GM12878 (cell line): ENCODE measurements around the gene PCDHGA1. TPM values are rescaled to one million over a fixed set of nuclear protein-coding genes. Genes with fewer than 3 reads are reported as not detected.

ENCODE experiments used
- ATF2 ChIP-seq: IDR thresholded peaks from 2 replicates; pipeline ENCODE4 v1.6.1; 2012; ENCODE audit warnings: low read length, inconsistent platforms
- ATF7 ChIP-seq: fragments of 450-650 bp; IDR thresholded peaks from 2 replicates; pipeline ENCODE4 v1.6.1; 2016; ENCODE audit warnings: low read depth, mild to moderate bottlenecking
- BHLHE40 ChIP-seq, 2 experiments: fragments of 450-650 bp in 1 of 2; IDR thresholded peaks; 2 replicates each; pipeline ENCODE4 v1.6.1; 2011 to 2017; ENCODE audit warnings: low read depth in 2 of 2, borderline replicate concordance in 1 of 2, improper control_type of control experiment in 1 of 2, low read length in 1 of 2, mild to moderate bottlenecking in 1 of 2
- CHD2 ChIP-seq: IDR thresholded peaks from 2 replicates; pipeline ENCODE4 v1.6.1; 2011; ENCODE audit warnings: low read depth, low read length, improper control_type of control experiment, borderline replicate concordance
- EED ChIP-seq: sonication (generic); IDR thresholded peaks from 2 replicates; pipeline ENCODE4 v1.6.1; 2016; ENCODE audit warnings: antibody characterized with exemption, low read depth
- FOXK2 ChIP-seq: fragments of 450-650 bp; IDR thresholded peaks from 2 replicates; pipeline ENCODE4 v1.6.1; 2017; ENCODE audit warnings: mild to moderate bottlenecking, moderate library complexity
- FOXM1 ChIP-seq: IDR thresholded peaks from 2 replicates; pipeline ENCODE4 v1.6.1; 2012; ENCODE audit warnings: low read depth, mild to moderate bottlenecking, inconsistent platforms, low read length, moderate library complexity
- GATAD2B ChIP-seq: fragments of 450-650 bp; conservative IDR thresholded peaks from 2 replicates; pipeline ENCODE4 v1.6.1; 2017; ENCODE audit warnings: low read depth, mild to moderate bottlenecking, moderate library complexity
- KAT2A ChIP-seq: conservative IDR thresholded peaks from 2 replicates; pipeline ENCODE4 v1.6.1; 2011; ENCODE audit warnings: low read depth, low read length; ENCODE audit not compliant: control insufficient read depth
- LARP7 ChIP-seq: fragments of 450-650 bp; IDR thresholded peaks from 2 replicates; pipeline ENCODE4 v1.6.1; 2017; ENCODE audit warnings: mild to moderate bottlenecking
- MEF2B ChIP-seq: fragments of 450-650 bp; IDR thresholded peaks from 2 replicates; pipeline ENCODE4 v1.6.1; 2018; ENCODE audit warnings: mild to moderate bottlenecking, moderate library complexity; ENCODE audit not compliant: partially characterized antibody, poor library complexity, severe bottlenecking
- MXI1 ChIP-seq: fragments of 150-350 bp; IDR thresholded peaks from 2 replicates; pipeline ENCODE4 v1.6.1; 2011; ENCODE audit warnings: low read depth, mild to moderate bottlenecking, inconsistent platforms, low read length, improper control_type of control experiment
- MYB ChIP-seq: fragments of 150-350 bp; IDR thresholded peaks from 2 replicates; pipeline ENCODE4 v1.6.1; 2014; ENCODE audit warnings: mild to moderate bottlenecking, low read depth, low read length, borderline replicate concordance
- MYC ChIP-seq: IDR thresholded peaks from 2 replicates; pipeline ENCODE4 v1.6.1; 2011; ENCODE audit warnings: mild to moderate bottlenecking, low read length, moderate library complexity, inconsistent platforms; ENCODE audit not compliant: insufficient read depth, insufficient replicate concordance, insufficient read length, severe bottlenecking
- NFXL1 ChIP-seq: fragments of 450-650 bp; IDR thresholded peaks from 2 replicates; pipeline ENCODE4 v1.6.1; 2017; ENCODE audit warnings: antibody characterized with exemption, mild to moderate bottlenecking, borderline replicate concordance
- NFYB ChIP-seq: IDR thresholded peaks from 2 replicates; pipeline ENCODE4 v1.6.1; 2011; ENCODE audit warnings: low read depth, mild to moderate bottlenecking, low read length, improper control_type of control experiment, moderate library complexity; ENCODE audit not compliant: insufficient read depth
- NR2C2 ChIP-seq: IDR thresholded peaks from 2 replicates; pipeline ENCODE4 v1.6.1; 2011; ENCODE audit warnings: borderline replicate concordance, low read depth; ENCODE audit not compliant: control insufficient read depth, insufficient read length
- PML ChIP-seq: IDR thresholded peaks from 2 replicates; pipeline ENCODE4 v1.6.1; 2012; ENCODE audit warnings: low read length, inconsistent platforms
- RUNX3 ChIP-seq: IDR thresholded peaks from 2 replicates; pipeline ENCODE4 v1.6.1; 2012; ENCODE audit warnings: low read length, inconsistent platforms
- SIX5 ChIP-seq: IDR thresholded peaks from 2 replicates; pipeline ENCODE4 v1.6.1; 2011; ENCODE audit warnings: mild to moderate bottlenecking, low read depth, low read length, moderate library complexity; ENCODE audit not compliant: severe bottlenecking
- SKIL ChIP-seq: fragments of 450-650 bp; IDR thresholded peaks from 2 replicates; pipeline ENCODE4 v1.6.1; 2017; ENCODE audit warnings: mild to moderate bottlenecking, low read depth, inconsistent platforms; ENCODE audit not compliant: poor library complexity, severe bottlenecking
- SMC3 ChIP-seq: IDR thresholded peaks from 2 replicates; pipeline ENCODE4 v1.6.1; 2011; ENCODE audit warnings: low read length, improper control_type of control experiment, borderline replicate concordance
- TBL1XR1 ChIP-seq: IDR thresholded peaks from 2 replicates; pipeline ENCODE4 v1.6.1; 2012; ENCODE audit warnings: low read depth, low read length, improper control_type of control experiment
- USF2 ChIP-seq: IDR thresholded peaks from 2 replicates; pipeline ENCODE4 v1.6.1; 2011; ENCODE audit warnings: low read depth, low read length, improper control_type of control experiment, borderline replicate concordance
- ZBED1 ChIP-seq: IDR thresholded peaks from 2 replicates; pipeline ENCODE4 v1.6.1; 2016; ENCODE audit warnings: borderline replicate concordance
- polyA plus RNA-seq, 11 experiments: library from polyadenylated mRNA; depleted of rRNA in 4 of 11; unstranded in 6 of 11; stranded (reverse) in 5 of 11; fragments of >200 nt; fragmentation: Nextera tagmentation in 4 of 11; fragmentation: Illumina TruSeq in 1 of 11; extraction: Ambion mirVana in 4 of 11; extraction: Trizol in 1 of 11; gene quantifications; 1 replicate in 1 of 11; 2 replicates in 10 of 11; pipeline versions ENCODE4 v1.2.1 to v1.2.3, GENCODE V29; 2011 to 2016; ENCODE audit warnings: inconsistent platforms in 2 of 11, missing spikeins in 2 of 11, low read depth in 1 of 11
- total RNA-seq, 4 experiments: library from RNA; depleted of rRNA in 3 of 4; stranded (reverse); fragments of >200 nt in 3 of 4; fragmentation: Illumina TruSeq in 1 of 4; extraction: Trizol in 1 of 4; gene quantifications; 2 replicates each; pipeline versions ENCODE4 v1.2.1 to v1.2.3, GENCODE V29; 2013 to 2021

The PCDHGA1 gene
- total and polyA plus RNA-seq, 10 of the 15 experiments (the other 5 are each of a cell fraction or from before 2014, with no cell fraction given): 0.02 to 0.51 (median 0.19) TPM; not detected in 3

GRCh38 chr5:141320225-141321169 lies 9.8 kb upstream of the PCDHGA1 start, which contains the start of gene TAF7 (continued):
- TF ChIP-seq BHLHE40 (IDR thresholded peaks at IDR 0.05; ENCODE audit: borderline replicate concordance in 1 of 2, low read depth in 2 of 2, low read length in 1 of 2) (peak in 1 of 2 experiments; percentile 28; a peak in 1 of 4 replicates), USF2 (no peak), TBL1XR1 (no peak), RUNX3 (no peak), MYB (no peak), MYC (no peak), MEF2B (no peak), NR2C2 (no peak), FOXK2 (no peak), PML (peak; percentile 97), CHD2 (peak; percentile 93), NFYB (0 out of 2 replicates have a peak, but pooled peaks have one; percentile 3), EED (peak; percentile 44; the same call in 1 of the 2 replicates), ZBED1 (0 out of 2 replicates have a peak, but pooled peaks have one; percentile 12), LARP7 (0 out of 2 replicates have a peak, but pooled peaks have one; percentile 41), ATF2 (no peak; the same call in 1 of the 2 replicates), GATAD2B (peak; percentile 64), SMC3 (peak; percentile 20; the same call in 1 of the 2 replicates), NFXL1 (no peak), SIX5 (no peak), FOXM1 (0 out of 2 replicates have a peak, but pooled peaks have one; percentile 11), SKIL (no peak), MXI1 (peak; percentile 53), KAT2A (no peak), ATF7 (0 out of 2 replicates have a peak, but pooled peaks have one; percentile 15)
